HCT116 (cell line): ENCODE data around the gene OTOA. TPM values are rescaled to one million over a fixed set of nuclear protein-coding genes. Genes with fewer than 3 reads are reported as not detected.

Experiments used
- ATAC-seq: fragments of 200-7000 bp; cut with Tn5 transposase; 2 replicates; pipeline ENCODE4 v1.9.1; 2020; ENCODE audit warnings: mild to moderate bottlenecking, moderate library complexity
- BruUV-seq: library from RNA; stranded (reverse); fragments of 400-500 nt; replicated peaks from 2 replicates; lab custom pipeline; 2021; lab: Mats Ljungman, UMichigan
- CTCF ChIA-PET: fragments of 300-600 bp; sonication (Branson Sonifier 250); formaldehyde crosslinking; loops from one replicate; lab custom pipeline; 2021; ENCODE audit warnings: antibody characterized with exemption; lab: Charles Lee
- POLR2A ChIA-PET: fragments of 300-600, 350-600 bp; sonication (Branson Sonifier 250); formaldehyde crosslinking; loops from one replicate; lab custom pipeline; 2021; ENCODE audit warnings: antibody characterized with exemption; lab: Charles Lee
- RAD21 ChIA-PET, 2 experiments: fragments of 300-600 bp; sonication (Branson Sonifier 250); formaldehyde crosslinking; loops; one replicate each; lab custom pipeline; 2023; ENCODE audit warnings: low total read pairs in 2 of 2; ENCODE audit not compliant: uncharacterized antibody in 2 of 2, unreplicated experiment in 2 of 2, low non-redundant PET in 1 of 2; lab: Charles Lee
- DNase-seq: peaks from one replicate; pipeline ENCODE4 v3.0.0-alpha.2; 2010; ENCODE audit warnings: low read depth, low spot score
- H2AFZ ChIP-seq: fragments of 200-600 bp; shearing (Covaris generic), sonication (generic); 2 replicates; pipeline ENCODE4 v1.6.1; 2017; ENCODE audit warnings: low read depth, mixed run types, mixed read lengths, antibody characterized with exemption, low read length; ENCODE audit not compliant: poor library complexity, severe bottlenecking
- H3K27ac ChIP-seq: 2 replicates; pipeline ENCODE4 v1.5.1; 2012; ENCODE audit warnings: low read depth, low read length
- H3K27me3 ChIP-seq: fragments of 200-600 bp; sonication (generic); 2 replicates; pipeline ENCODE4 v1.6.1; 2016; ENCODE audit warnings: mixed run types, low read length, mixed read lengths; ENCODE audit not compliant: insufficient read depth
- H3K36me3 ChIP-seq, 2 experiments: fragments of 200-500 bp in 1 of 2; fragments of 200-600 bp in 1 of 2; sonication (Bioruptor generic) in 1 of 2; sonication (generic) in 1 of 2; 2 replicates each; pipeline versions ENCODE4 v1.5.1 to v1.6.1; 2014 to 2016; ENCODE audit warnings: low read length in 2 of 2, inconsistent platforms in 1 of 2, mixed read lengths in 1 of 2, mixed run types in 1 of 2; ENCODE audit not compliant: insufficient read depth in 2 of 2, control insufficient read depth in 1 of 2
- H3K4me1 ChIP-seq, 2 experiments: fragments of 200-600 bp in 1 of 2; sonication (generic) in 1 of 2; 2 replicates each; pipeline versions ENCODE4 v1.5.1 to v1.6.1; 2012 to 2017; ENCODE audit warnings: low read length in 2 of 2, inconsistent platforms in 1 of 2, mild to moderate bottlenecking in 1 of 2, mixed read lengths in 1 of 2, mixed run types in 1 of 2, moderate library complexity in 1 of 2; ENCODE audit not compliant: insufficient read depth in 2 of 2, control insufficient read depth in 1 of 2
- H3K4me2 ChIP-seq: fragments of 200-600 bp; sonication (generic); 2 replicates; pipeline ENCODE4 v1.6.1; 2017; ENCODE audit warnings: mixed run types, low read length, mixed read lengths
- H3K4me3 ChIP-seq, 2 experiments: fragments of 200-600 bp in 1 of 2; sonication (generic) in 1 of 2; replicated peaks in 1 of 2; 2 replicates each; pipeline ENCODE4 v1.5.1; 2011 to 2016; ENCODE audit warnings: low read length in 2 of 2, control low read depth in 1 of 2, low read depth in 1 of 2, mild to moderate bottlenecking in 1 of 2, mixed read lengths in 1 of 2, mixed run types in 1 of 2
- H3K79me2 ChIP-seq: fragments of 200-600 bp; sonication (generic); 2 replicates; pipeline ENCODE4 v1.6.1; 2017; ENCODE audit warnings: mild to moderate bottlenecking, mixed run types, low read length, moderate library complexity, mixed read lengths; ENCODE audit not compliant: insufficient read depth
- H3K9ac ChIP-seq: fragments of 200-600 bp; sonication (generic); 2 replicates; pipeline ENCODE4 v1.6.1; 2016; ENCODE audit warnings: low read length, mixed read lengths
- H3K9me2 ChIP-seq: fragments of 200-600 bp; sonication (generic), shearing (Covaris generic); 2 replicates; pipeline ENCODE4 v1.6.1; 2017; ENCODE audit warnings: mixed run types, mild to moderate bottlenecking, moderate library complexity; ENCODE audit not compliant: insufficient read depth
- H3K9me3 ChIP-seq, 2 experiments: fragments of 200-500 bp in 1 of 2; fragments of 200-600 bp in 1 of 2; sonication (Bioruptor generic) in 1 of 2; sonication (generic) in 1 of 2; 2 replicates each; pipeline ENCODE4 v1.6.1; 2014 to 2017; ENCODE audit warnings: low read length in 2 of 2, mixed read lengths in 2 of 2, inconsistent platforms in 1 of 2, low read depth in 1 of 2, mild to moderate bottlenecking in 1 of 2, mixed run types in 1 of 2, moderate library complexity in 1 of 2; ENCODE audit not compliant: control insufficient read depth in 1 of 2, insufficient read depth in 1 of 2
- H4K20me1 ChIP-seq: fragments of 200-600 bp; sonication (generic), shearing (Covaris generic); 2 replicates; pipeline ENCODE4 v1.6.1; 2017; ENCODE audit warnings: mixed run types, mild to moderate bottlenecking, moderate library complexity; ENCODE audit not compliant: insufficient read depth
- EZH2phosphoT487 ChIP-seq: fragments of 200-600 bp; IDR thresholded peaks from 2 replicates; pipeline ENCODE4 v1.6.1; 2018; ENCODE audit warnings: antibody characterized with exemption, borderline replicate concordance
- JUND ChIP-seq: IDR thresholded peaks from 2 replicates; pipeline ENCODE4 v1.6.1; 2012
- POLR2A ChIP-seq: IDR thresholded peaks from 2 replicates; pipeline ENCODE4 v1.7.0; 2011; ENCODE audit warnings: borderline replicate concordance; ENCODE audit not compliant: insufficient read depth, insufficient read length; ENCODE audit errors: extremely low read depth
- SP1 ChIP-seq: IDR thresholded peaks from 2 replicates; pipeline ENCODE4 v1.6.1; 2012; ENCODE audit warnings: low read depth
- TCF7L2 ChIP-seq: IDR thresholded peaks from 2 replicates; pipeline ENCODE4 v1.7.0; 2011; ENCODE audit warnings: borderline replicate concordance, inconsistent platforms; ENCODE audit not compliant: insufficient read depth, insufficient read length; ENCODE audit errors: extremely low read depth
- ZNF274 ChIP-seq: fragments of 200-500 bp; sonication (Bioruptor generic); IDR thresholded peaks from 2 replicates; pipeline ENCODE4 v1.6.1; 2014; ENCODE audit warnings: mild to moderate bottlenecking, low read depth, low read length, inconsistent platforms
- intact Hi-C: fragments of 100-400 bp; cut with micrococcal nuclease; formaldehyde crosslinking; loops from 2 replicates; pipeline ENCODE4 v1.10.0; 2022
- total RNA-seq: library from RNA; stranded (reverse); gene quantifications from one replicate; pipeline ENCODE4 v1.2.1, GENCODE V29; 2021; ENCODE audit not compliant: unreplicated experiment
- TF ChIP-seq, protein P1 (sequence below), 3 experiments: fragments of 200-600 bp in 1 of 3; sonication (generic) in 1 of 3; IDR thresholded peaks in 2 of 3; conservative IDR thresholded peaks in 1 of 3; 2 replicates each; pipeline ENCODE4 v1.5.1; 2012 to 2017; ENCODE audit warnings: low read depth in 2 of 3, low read length in 2 of 3, antibody characterized with exemption in 1 of 3, borderline replicate concordance in 1 of 3, control low read depth in 1 of 3, mild to moderate bottlenecking in 1 of 3, mixed read lengths in 1 of 3, mixed run types in 1 of 3, moderate library complexity in 1 of 3; ENCODE audit not compliant: insufficient read depth in 1 of 3
- TF ChIP-seq, protein P2 (sequence below): IDR thresholded peaks from 2 replicates; pipeline ENCODE4 v1.6.1; 2012; ENCODE audit warnings: low read depth

The OTOA gene
- total RNA-seq, 1 experiment from 2014 or later, result not detected

GRCh38 chr16:21643785-21644184, 20.0 kb upstream of the OTOA start:
- no peak overlapping the region for H2AFZ ChIP-seq
- DNase-seq (no peak), ATAC-seq (no peak)
- intact Hi-C loops, result no loop called here
- no peaks in the 10 kb centered on the region for H3K9me2 ChIP-seq
- H3K9me3 ChIP-seq, result no peaks in the 10 kb centered on the region
- H3K4me2 ChIP-seq, result no peak overlapping the region
- CTCF ChIA-PET, result no interaction called here
- H3K4me1 ChIP-seq, result no peaks in the 10 kb centered on the region
- POLR2A ChIA-PET, result no interaction called here
- no peak overlapping the region for H3K9ac ChIP-seq
- H3K36me3 ChIP-seq, result no peaks in the 10 kb centered on the region
- TF ChIP-seq SP1 (no peak), ZNF274 (no peak), POLR2A (no peak), JUND (no peak), EZH2phosphoT487 (no peak), TCF7L2 (no peak)
- TF ChIP-seq, protein P1, sequence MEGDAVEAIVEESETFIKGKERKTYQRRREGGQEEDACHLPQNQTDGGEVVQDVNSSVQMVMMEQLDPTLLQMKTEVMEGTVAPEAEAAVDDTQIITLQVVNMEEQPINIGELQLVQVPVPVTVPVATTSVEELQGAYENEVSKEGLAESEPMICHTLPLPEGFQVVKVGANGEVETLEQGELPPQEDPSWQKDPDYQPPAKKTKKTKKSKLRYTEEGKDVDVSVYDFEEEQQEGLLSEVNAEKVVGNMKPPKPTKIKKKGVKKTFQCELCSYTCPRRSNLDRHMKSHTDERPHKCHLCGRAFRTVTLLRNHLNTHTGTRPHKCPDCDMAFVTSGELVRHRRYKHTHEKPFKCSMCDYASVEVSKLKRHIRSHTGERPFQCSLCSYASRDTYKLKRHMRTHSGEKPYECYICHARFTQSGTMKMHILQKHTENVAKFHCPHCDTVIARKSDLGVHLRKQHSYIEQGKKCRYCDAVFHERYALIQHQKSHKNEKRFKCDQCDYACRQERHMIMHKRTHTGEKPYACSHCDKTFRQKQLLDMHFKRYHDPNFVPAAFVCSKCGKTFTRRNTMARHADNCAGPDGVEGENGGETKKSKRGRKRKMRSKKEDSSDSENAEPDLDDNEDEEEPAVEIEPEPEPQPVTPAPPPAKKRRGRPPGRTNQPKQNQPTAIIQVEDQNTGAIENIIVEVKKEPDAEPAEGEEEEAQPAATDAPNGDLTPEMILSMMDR (IDR thresholded peaks at IDR 0.05 in 2 of 3, conservative IDR thresholded peaks at IDR 0.05 in 1 of 3; ENCODE audit: borderline replicate concordance in 1 of 3, insufficient read depth in 1 of 3, low read depth in 2 of 3, low read length in 2 of 3), result no peak
- TF ChIP-seq, protein P2, sequence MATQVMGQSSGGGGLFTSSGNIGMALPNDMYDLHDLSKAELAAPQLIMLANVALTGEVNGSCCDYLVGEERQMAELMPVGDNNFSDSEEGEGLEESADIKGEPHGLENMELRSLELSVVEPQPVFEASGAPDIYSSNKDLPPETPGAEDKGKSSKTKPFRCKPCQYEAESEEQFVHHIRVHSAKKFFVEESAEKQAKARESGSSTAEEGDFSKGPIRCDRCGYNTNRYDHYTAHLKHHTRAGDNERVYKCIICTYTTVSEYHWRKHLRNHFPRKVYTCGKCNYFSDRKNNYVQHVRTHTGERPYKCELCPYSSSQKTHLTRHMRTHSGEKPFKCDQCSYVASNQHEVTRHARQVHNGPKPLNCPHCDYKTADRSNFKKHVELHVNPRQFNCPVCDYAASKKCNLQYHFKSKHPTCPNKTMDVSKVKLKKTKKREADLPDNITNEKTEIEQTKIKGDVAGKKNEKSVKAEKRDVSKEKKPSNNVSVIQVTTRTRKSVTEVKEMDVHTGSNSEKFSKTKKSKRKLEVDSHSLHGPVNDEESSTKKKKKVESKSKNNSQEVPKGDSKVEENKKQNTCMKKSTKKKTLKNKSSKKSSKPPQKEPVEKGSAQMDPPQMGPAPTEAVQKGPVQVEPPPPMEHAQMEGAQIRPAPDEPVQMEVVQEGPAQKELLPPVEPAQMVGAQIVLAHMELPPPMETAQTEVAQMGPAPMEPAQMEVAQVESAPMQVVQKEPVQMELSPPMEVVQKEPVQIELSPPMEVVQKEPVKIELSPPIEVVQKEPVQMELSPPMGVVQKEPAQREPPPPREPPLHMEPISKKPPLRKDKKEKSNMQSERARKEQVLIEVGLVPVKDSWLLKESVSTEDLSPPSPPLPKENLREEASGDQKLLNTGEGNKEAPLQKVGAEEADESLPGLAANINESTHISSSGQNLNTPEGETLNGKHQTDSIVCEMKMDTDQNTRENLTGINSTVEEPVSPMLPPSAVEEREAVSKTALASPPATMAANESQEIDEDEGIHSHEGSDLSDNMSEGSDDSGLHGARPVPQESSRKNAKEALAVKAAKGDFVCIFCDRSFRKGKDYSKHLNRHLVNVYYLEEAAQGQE, result no peak
- H3K27me3 ChIP-seq, result no peaks in the 10 kb centered on the region
- RAD21 ChIA-PET, result no interaction called here
- no peaks in the 10 kb centered on the region for H3K79me2 ChIP-seq
- no peaks in the 10 kb centered on the region for H4K20me1 ChIP-seq
- H3K4me3 ChIP-seq, result no peak overlapping the region
- no TSS peak for BruUV-seq
- no peak overlapping the region for H3K27ac ChIP-seq
